GM12878 (cell line): ENCODE results near the gene B9D2. TPM values are rescaled to one million over a fixed set of nuclear protein-coding genes. Genes with fewer than 3 reads are reported as not detected.

Source experiments
- BRCA1 ChIP-seq: IDR thresholded peaks from 2 replicates; pipeline ENCODE4 v1.6.1; 2011; ENCODE audit warnings: low read depth, low read length, improper control_type of control experiment
- E2F4 ChIP-seq: IDR thresholded peaks from 2 replicates; pipeline ENCODE4 v1.6.1; 2012; ENCODE audit warnings: low read depth, low read length, improper control_type of control experiment
- GATAD2B ChIP-seq: fragments of 450-650 bp; conservative IDR thresholded peaks from 2 replicates; pipeline ENCODE4 v1.6.1; 2017; ENCODE audit warnings: low read depth, mild to moderate bottlenecking, moderate library complexity
- IRF3 ChIP-seq: fragments of 450-650 bp; IDR thresholded peaks from 2 replicates; pipeline ENCODE4 v1.6.1; 2014; ENCODE audit warnings: mild to moderate bottlenecking
- JUND ChIP-seq: IDR thresholded peaks from 2 replicates; pipeline ENCODE4 v1.6.1; 2012; ENCODE audit warnings: low read depth, mild to moderate bottlenecking, low read length, improper control_type of control experiment, moderate library complexity
- MYB ChIP-seq: fragments of 150-350 bp; IDR thresholded peaks from 2 replicates; pipeline ENCODE4 v1.6.1; 2014; ENCODE audit warnings: mild to moderate bottlenecking, low read depth, low read length, borderline replicate concordance
- NFXL1 ChIP-seq: fragments of 450-650 bp; IDR thresholded peaks from 2 replicates; pipeline ENCODE4 v1.6.1; 2017; ENCODE audit warnings: antibody characterized with exemption, mild to moderate bottlenecking, borderline replicate concordance
- POLR2AphosphoS5 ChIP-seq: IDR thresholded peaks from 2 replicates; pipeline ENCODE4 v1.6.1; 2011; ENCODE audit warnings: mild to moderate bottlenecking, low read length, inconsistent platforms
- POU2F2 ChIP-seq: IDR thresholded peaks from 3 replicates; pipeline ENCODE4 v1.6.1; 2011; ENCODE audit warnings: low read depth, mild to moderate bottlenecking, low read length, borderline replicate concordance
- SMARCA5 ChIP-seq: fragments of 450-650 bp; IDR thresholded peaks from 2 replicates; pipeline ENCODE4 v1.6.1; 2017; ENCODE audit warnings: mild to moderate bottlenecking
- SUPT20H ChIP-seq: IDR thresholded peaks from 2 replicates; pipeline ENCODE4 v1.6.1; 2011; ENCODE audit warnings: low read depth, mild to moderate bottlenecking, low read length, moderate library complexity, borderline replicate concordance; ENCODE audit not compliant: control insufficient read depth
- TARDBP ChIP-seq: IDR thresholded peaks from 2 replicates; pipeline ENCODE4 v1.6.1; 2016; ENCODE audit warnings: borderline replicate concordance
- TCF3 ChIP-seq: IDR thresholded peaks from 2 replicates; pipeline ENCODE4 v1.6.1; 2012; ENCODE audit warnings: low read depth, mild to moderate bottlenecking, low read length, borderline replicate concordance; ENCODE audit not compliant: insufficient read depth
- TCF7 ChIP-seq: IDR thresholded peaks from 2 replicates; pipeline ENCODE4 v1.6.1; 2014; ENCODE audit warnings: antibody characterized with exemption, borderline replicate concordance
- WRNIP1 ChIP-seq: IDR thresholded peaks from 2 replicates; pipeline ENCODE4 v1.6.1; 2011; ENCODE audit warnings: low read depth, low read length, improper control_type of control experiment, borderline replicate concordance
- ZNF622 ChIP-seq: fragments of 450-650 bp; IDR thresholded peaks from 2 replicates; pipeline ENCODE4 v1.6.1; 2017; ENCODE audit warnings: mild to moderate bottlenecking, inconsistent platforms
- polyA plus RNA-seq, 11 experiments: library from polyadenylated mRNA; depleted of rRNA in 4 of 11; unstranded in 6 of 11; stranded (reverse) in 5 of 11; fragments of >200 nt; fragmentation: Nextera tagmentation in 4 of 11; fragmentation: Illumina TruSeq in 1 of 11; extraction: Ambion mirVana in 4 of 11; extraction: Trizol in 1 of 11; gene quantifications; 1 replicate in 1 of 11; 2 replicates in 10 of 11; pipeline versions ENCODE4 v1.2.1 to v1.2.3, GENCODE V29; 2011 to 2016; ENCODE audit warnings: inconsistent platforms in 2 of 11, missing spikeins in 2 of 11, low read depth in 1 of 11
- total RNA-seq, 4 experiments: library from RNA; depleted of rRNA in 3 of 4; stranded (reverse); fragments of >200 nt in 3 of 4; fragmentation: Illumina TruSeq in 1 of 4; extraction: Trizol in 1 of 4; gene quantifications; 2 replicates each; pipeline versions ENCODE4 v1.2.1 to v1.2.3, GENCODE V29; 2013 to 2021
- TF ChIP-seq, protein P1 (sequence below): IDR thresholded peaks from 2 replicates; pipeline ENCODE4 v1.6.1; 2012; ENCODE audit warnings: mild to moderate bottlenecking, low read depth, low read length
- TF ChIP-seq, protein P2 (sequence below): IDR thresholded peaks from 2 replicates; pipeline ENCODE4 v1.6.1; 2012; ENCODE audit warnings: low read length, inconsistent platforms
- TF ChIP-seq, protein P3 (sequence below): fragments of 150-350 bp; IDR thresholded peaks from 2 replicates; pipeline ENCODE4 v1.6.1; 2016; ENCODE audit warnings: low read depth, low read length

B9D2 gene
- total and polyA plus RNA-seq, 10 of the 15 experiments (the other 5 are each of a cell fraction or from before 2014, with no cell fraction given), result 2.4 to 12.4 (median 5.0) TPM

- no peak for TF ChIP-seq JUND
- peak; percentile 98 for TF ChIP-seq WRNIP1
- no peak for TF ChIP-seq ZNF622
- no peak for TF ChIP-seq NFXL1
- TF ChIP-seq BRCA1, result no peak
- TF ChIP-seq POU2F2, result peak; percentile 84; the same call in 2 of the 3 replicates
- TF ChIP-seq MYB, result no peak
- TF ChIP-seq POLR2AphosphoS5, result peak; percentile 94
- TF ChIP-seq IRF3, result peak; percentile 56; the same call in 1 of the 2 replicates
- TF ChIP-seq, protein P1, sequence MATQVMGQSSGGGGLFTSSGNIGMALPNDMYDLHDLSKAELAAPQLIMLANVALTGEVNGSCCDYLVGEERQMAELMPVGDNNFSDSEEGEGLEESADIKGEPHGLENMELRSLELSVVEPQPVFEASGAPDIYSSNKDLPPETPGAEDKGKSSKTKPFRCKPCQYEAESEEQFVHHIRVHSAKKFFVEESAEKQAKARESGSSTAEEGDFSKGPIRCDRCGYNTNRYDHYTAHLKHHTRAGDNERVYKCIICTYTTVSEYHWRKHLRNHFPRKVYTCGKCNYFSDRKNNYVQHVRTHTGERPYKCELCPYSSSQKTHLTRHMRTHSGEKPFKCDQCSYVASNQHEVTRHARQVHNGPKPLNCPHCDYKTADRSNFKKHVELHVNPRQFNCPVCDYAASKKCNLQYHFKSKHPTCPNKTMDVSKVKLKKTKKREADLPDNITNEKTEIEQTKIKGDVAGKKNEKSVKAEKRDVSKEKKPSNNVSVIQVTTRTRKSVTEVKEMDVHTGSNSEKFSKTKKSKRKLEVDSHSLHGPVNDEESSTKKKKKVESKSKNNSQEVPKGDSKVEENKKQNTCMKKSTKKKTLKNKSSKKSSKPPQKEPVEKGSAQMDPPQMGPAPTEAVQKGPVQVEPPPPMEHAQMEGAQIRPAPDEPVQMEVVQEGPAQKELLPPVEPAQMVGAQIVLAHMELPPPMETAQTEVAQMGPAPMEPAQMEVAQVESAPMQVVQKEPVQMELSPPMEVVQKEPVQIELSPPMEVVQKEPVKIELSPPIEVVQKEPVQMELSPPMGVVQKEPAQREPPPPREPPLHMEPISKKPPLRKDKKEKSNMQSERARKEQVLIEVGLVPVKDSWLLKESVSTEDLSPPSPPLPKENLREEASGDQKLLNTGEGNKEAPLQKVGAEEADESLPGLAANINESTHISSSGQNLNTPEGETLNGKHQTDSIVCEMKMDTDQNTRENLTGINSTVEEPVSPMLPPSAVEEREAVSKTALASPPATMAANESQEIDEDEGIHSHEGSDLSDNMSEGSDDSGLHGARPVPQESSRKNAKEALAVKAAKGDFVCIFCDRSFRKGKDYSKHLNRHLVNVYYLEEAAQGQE, result no peak
- peak; percentile 96 for TF ChIP-seq GATAD2B
- TF ChIP-seq E2F4, result no peak
- TF ChIP-seq TCF3, result no peak
- peak; percentile 81; the same call in 1 of the 2 replicates for TF ChIP-seq TARDBP
- TF ChIP-seq, protein P2, sequence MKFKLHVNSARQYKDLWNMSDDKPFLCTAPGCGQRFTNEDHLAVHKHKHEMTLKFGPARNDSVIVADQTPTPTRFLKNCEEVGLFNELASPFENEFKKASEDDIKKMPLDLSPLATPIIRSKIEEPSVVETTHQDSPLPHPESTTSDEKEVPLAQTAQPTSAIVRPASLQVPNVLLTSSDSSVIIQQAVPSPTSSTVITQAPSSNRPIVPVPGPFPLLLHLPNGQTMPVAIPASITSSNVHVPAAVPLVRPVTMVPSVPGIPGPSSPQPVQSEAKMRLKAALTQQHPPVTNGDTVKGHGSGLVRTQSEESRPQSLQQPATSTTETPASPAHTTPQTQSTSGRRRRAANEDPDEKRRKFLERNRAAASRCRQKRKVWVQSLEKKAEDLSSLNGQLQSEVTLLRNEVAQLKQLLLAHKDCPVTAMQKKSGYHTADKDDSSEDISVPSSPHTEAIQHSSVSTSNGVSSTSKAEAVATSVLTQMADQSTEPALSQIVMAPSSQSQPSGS, result no peak
- peak; percentile 57; the same call in 1 of the 2 replicates for TF ChIP-seq TCF7
- TF ChIP-seq SUPT20H, result no peak
- TF ChIP-seq SMARCA5, result peak; percentile 78
- TF ChIP-seq, protein P3, sequence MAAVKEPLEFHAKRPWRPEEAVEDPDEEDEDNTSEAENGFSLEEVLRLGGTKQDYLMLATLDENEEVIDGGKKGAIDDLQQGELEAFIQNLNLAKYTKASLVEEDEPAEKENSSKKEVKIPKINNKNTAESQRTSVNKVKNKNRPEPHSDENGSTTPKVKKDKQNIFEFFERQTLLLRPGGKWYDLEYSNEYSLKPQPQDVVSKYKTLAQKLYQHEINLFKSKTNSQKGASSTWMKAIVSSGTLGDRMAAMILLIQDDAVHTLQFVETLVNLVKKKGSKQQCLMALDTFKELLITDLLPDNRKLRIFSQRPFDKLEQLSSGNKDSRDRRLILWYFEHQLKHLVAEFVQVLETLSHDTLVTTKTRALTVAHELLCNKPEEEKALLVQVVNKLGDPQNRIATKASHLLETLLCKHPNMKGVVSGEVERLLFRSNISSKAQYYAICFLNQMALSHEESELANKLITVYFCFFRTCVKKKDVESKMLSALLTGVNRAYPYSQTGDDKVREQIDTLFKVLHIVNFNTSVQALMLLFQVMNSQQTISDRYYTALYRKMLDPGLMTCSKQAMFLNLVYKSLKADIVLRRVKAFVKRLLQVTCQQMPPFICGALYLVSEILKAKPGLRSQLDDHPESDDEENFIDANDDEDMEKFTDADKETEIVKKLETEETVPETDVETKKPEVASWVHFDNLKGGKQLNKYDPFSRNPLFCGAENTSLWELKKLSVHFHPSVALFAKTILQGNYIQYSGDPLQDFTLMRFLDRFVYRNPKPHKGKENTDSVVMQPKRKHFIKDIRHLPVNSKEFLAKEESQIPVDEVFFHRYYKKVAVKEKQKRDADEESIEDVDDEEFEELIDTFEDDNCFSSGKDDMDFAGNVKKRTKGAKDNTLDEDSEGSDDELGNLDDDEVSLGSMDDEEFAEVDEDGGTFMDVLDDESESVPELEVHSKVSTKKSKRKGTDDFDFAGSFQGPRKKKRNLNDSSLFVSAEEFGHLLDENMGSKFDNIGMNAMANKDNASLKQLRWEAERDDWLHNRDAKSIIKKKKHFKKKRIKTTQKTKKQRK, result no peak
These were observed 53.7 kb downstream of the B9D2 start, which contains the start of gene CCDC97 (continued) for GRCh38 chr19:41310033-41310831.
